Islet of Langerhans (tissue), 1 donor: Measurements from ENCODE around the gene ADGRG3.

Experiments used
- FAIRE-seq: peaks from one replicate; lab custom pipeline; 2011; peaks lifted over from hg19 to GRCh38; lab: Jason Lieb, UNC

Gene ADGRG3

DNA sequence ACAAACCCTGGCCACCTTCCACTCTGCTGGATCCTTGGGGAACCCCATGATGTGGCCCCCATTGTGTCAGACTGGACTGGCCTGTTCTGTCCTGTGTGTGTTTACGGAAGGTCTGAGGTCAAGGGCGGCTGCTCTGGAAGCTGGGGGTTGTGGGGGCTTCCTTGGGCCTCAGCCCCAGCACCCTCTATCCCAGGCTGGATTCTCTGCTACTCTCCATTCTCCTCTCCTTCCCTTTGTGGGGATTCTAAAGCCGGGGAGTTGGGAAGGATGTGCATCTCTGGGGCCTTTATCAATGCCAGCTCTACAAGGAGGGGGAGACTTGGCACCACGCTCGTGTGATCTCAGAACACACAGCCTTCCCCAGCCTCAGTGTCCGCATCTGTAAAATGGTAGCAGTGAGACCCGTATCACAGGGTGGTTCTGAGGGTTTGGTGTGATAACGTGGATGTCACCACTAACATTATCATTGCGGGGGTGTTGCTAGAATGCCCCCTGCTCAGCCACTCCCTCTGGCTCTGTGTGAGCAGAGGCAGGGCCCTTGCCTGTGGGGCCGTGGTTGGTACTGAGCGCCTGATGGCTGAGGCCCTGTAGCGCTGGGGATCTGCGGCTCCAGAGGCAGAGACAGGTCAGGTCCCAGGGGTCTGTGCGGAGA lies 21.6 kb upstream of the ADGRG3 start:
- FAIRE-seq, result no peak

DNA sequence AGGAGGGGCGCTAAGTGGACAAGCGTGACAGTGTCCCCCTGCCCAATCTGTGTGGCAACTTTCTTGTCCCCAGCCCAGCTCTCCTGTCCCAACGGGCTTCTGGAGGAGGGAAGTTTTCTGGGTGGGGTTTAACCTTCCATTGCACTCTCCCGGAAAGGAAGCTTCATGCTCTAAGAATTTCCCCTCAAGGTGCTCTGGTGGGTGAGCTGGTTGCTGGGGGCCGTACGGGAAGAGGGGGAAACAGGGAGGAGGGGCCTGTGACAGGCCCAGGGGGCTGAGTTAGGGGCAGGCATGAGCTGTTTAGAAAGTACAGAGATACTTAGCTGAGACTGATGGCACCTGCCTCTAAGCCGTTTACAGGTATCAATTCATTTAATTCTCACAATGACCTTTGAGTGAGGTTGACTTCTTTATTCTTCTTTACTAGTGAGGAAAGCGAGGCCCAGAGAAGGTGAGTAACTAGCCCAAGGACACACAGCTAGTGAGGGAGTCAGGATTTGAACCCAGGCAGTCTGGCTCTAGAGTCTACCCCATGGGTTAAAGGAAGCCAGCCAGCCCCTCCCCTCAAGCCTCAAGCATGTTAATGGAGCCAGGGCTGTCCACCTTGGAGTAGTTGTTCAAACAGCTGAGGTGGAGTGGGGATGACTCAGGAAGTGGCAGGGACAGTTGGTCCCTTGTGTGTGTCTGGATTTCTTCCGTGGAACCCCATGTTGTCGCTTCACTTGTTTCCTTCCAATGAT lies 20.8 kb upstream of the ADGRG3 start:
- no peak for FAIRE-seq

DNA sequence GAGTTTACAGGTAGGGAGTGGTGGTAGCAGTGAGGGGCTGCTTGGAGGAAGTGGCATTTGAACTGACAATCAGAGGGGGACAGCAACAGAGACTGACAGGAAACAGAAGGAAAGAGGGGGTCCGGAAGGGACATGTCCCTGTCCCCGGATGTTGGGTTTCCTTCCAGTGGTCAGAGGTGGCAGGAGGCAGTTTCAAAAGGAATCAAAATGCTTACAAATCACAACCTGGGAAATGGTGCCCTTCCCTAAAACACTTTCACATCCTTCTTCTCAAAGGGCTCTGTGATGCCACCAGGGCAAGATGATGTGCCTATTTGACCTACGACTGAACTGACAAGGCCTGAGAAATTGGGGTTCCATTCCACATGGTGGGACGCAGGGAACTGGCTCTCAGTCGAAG lies 20.0 kb upstream of the ADGRG3 start:
- FAIRE-seq, result no peak

DNA sequence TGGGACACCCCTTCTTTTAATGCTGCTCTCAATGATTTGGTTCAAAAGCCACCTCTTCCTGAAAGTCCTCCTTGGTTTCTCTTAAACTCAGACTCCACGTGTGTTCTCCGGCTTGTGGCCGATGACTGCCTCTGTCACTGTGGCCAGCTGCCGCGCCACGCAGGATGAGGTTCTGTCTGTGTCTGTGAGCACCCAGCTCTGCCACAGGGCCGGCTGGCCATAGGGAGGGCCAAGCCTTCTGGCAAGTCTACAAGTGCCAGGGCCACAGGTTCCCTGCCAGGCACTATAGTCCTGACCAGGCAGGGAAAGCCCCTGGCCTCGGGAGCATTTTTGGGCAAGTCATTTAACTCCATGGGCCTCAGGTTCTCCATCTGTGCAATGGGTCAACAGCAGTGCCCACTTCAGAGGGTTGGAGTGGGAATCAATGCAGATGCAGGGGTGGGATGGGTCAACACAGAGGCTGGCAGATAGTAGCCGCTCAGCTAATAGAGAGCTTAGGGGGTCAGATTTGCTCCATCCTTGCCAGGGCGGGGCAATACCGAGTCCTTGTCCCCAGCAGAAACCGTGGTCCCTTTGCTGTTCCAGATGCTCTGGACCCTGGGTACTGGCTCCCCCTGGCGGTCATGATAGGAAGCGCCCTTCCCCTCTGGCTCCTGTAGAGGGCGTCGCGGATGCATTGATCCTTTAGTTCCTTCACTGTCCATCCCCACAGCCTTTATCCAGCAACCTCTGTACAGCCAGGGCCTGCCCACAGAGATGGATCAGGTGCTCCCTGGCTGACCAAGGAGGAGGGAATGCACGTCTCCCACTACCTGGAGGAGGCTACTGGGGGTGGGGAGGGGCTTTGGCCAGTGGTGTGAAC lies 19.3 kb upstream of the ADGRG3 start:
- FAIRE-seq, result no peak

DNA sequence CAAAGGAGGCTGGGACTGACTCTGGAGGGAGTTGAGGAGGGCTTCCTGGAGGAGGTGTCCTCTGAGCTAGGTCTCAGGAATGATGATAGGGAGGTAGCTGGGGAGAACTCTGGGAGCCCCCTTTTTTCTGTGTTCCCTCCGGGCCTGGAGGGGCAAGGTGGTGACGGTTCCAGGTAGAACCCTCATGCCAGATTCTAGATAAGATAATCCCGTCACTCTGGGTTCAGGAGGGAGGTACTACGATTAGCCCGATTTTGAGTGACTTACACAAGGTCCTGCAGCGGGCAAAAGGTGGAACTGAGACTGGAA lies 18.7 kb upstream of the ADGRG3 start:
- no peak for FAIRE-seq

DNA sequence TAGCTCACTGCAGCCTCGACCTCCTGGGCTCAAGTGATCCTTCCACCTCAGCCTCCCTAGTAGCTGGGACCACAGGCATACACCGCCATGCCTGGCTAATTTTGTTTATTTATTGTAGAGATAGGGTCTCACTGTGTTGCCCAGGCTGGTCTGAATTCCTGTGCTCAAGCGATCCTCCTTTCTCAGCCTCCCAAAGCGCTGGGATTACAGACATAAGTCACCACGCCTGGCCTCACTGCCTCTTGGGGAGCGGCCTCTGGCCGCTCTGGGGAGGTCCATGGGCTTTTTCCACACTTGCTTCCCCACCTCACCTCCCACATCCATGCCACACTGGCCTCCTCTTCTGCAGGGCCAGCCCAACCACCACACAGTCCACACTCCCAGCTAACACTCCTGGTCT lies 18.3 kb upstream of the ADGRG3 start:
- FAIRE-seq, result no peak

DNA sequence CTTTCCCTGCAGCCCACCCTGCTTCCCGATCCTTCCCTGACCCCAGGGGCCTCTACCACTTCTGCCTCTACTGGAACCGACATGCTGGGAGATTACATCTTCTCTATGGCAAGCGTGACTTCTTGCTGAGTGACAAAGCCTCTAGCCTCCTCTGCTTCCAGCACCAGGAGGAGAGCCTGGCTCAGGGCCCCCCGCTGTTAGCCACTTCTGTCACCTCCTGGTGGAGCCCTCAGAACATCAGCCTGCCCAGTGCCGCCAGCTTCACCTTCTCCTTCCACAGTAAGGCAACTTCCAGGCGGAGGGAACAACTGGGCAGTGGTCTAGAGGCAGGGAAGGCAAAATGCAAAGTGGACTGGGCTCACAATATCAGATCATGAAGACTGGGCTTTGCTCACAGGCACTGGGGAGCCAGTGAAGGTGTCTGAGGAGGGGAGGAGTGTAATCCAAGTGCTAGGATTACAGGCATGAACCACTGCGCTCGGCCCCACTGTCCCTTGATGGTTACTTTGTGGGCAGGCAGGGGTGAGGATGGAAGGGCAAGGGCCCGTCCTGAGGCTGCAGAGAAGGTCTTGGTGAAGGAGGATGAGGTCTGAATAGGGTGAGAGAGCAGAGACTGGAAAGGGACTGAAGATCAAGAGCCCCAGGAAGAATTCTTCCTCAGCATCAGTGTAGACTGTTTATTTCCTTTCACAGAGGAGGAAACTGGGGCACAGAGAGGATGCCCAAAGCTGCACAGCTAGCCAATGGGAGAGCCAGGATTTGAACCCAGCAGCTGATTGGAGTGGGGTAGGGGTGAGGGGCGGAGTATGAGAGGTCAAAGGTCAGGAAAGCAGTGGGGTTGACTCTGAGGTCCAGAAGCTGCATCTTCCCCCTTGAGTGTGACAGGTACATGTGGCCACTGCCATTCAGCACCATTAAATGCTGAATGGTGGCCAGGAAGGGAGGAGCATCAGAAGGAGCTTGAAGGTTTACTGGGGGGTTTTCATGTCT lies 16.5 kb upstream of the ADGRG3 start:
- FAIRE-seq, result no peak

DNA sequence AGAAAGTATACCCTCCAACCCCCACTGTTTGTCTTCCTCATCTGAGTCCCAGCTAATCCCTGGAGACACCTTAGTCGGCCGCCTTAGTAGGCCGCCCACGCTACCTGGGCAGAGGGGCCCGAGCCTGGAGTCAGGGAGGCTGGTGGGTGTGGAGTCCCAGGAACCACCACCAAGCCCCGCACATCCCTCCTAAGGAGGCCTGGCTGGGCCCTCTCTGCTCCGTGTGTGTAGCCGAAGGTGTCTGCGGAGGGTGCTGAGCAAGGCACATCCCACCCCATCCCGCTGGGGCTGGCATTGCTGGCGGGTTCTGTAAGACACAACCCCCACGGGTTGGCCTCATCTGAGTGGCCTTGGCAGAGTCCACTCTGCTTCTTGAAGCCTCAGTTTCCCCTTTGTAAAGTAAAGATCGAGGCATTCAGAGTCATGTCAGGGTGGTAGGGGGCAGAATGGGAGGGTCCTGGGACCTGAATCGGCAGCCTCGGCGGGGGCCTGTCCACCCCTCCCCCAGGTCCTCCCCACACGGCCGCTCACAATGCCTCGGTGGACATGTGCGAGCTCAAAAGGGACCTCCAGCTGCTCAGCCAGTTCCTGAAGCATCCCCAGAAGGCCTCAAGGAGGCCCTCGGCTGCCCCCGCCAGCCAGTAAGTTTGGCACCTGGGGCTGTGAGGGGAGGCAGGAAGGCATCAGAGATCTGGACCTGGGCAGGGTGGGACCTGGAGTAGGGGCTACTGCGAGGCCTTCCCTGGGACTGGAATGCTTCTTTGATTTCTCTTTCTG lies 15.2 kb upstream of the ADGRG3 start:
- FAIRE-seq, result no peak

DNA sequence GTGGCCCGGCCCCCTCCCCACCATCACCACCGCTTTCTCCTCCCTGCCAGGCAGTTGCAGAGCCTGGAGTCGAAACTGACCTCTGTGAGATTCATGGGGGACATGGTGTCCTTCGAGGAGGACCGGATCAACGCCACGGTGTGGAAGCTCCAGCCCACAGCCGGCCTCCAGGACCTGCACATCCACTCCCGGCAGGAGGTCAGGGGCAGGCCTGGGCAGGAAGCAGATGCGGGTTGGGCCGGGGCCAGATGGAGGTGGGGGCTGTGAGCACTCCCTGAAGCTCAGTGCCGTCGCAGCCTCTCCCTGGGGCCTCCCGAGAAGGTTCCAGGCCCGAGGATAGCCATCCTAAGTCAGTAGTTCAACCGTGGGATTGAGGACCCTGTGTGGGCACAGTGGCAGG lies 14.2 kb upstream of the ADGRG3 start:
- no peak for FAIRE-seq

DNA sequence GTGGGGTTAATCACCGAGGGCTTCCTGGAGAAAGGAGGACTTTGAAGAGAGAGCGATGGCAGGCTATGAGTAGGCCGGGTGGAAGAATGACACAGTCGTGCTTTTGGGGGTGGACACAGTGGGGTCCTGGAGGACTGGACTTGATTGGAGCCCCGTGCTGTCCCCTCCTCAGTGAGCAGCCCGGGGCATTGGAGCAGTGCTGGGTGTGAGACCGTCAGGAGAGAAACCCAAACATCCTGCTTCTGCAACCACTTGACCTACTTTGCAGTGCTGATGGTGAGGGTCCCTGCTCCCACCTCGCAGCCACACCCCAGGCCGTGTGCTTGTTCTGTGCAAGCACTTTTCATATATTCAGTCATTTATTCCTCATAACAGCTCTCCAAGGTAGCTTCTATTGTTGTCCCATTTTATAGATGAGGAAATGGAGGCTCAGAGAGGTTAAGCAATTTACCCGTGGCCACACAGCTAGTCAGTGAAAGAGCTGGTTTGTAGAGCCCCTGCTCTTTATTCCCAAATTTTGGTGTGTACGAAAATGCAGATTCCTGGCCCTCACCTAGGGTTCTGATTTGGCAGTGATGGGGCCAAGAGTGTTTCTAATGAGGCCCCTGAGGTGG lies 11.7 kb upstream of the ADGRG3 start:
- FAIRE-seq, result no peak

DNA sequence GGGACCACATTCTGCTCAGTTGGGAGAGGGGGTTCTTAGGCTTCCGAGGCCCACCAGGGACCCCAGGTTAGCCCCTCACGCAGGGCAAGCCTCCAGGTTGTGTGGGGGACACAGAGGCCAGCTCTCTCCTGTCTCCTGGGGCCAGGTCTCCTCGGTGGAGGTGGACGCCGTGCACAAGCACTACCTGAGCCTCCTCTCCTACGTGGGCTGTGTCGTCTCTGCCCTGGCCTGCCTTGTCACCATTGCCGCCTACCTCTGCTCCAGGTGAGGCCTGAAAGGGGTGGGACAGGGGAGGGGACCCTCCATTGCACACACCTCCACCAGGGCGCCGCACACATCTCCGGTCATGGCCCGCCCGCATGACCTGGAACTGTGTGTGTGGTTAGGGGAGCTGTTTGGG lies 10.9 kb upstream of the ADGRG3 start:
- FAIRE-seq, result no peak

DNA sequence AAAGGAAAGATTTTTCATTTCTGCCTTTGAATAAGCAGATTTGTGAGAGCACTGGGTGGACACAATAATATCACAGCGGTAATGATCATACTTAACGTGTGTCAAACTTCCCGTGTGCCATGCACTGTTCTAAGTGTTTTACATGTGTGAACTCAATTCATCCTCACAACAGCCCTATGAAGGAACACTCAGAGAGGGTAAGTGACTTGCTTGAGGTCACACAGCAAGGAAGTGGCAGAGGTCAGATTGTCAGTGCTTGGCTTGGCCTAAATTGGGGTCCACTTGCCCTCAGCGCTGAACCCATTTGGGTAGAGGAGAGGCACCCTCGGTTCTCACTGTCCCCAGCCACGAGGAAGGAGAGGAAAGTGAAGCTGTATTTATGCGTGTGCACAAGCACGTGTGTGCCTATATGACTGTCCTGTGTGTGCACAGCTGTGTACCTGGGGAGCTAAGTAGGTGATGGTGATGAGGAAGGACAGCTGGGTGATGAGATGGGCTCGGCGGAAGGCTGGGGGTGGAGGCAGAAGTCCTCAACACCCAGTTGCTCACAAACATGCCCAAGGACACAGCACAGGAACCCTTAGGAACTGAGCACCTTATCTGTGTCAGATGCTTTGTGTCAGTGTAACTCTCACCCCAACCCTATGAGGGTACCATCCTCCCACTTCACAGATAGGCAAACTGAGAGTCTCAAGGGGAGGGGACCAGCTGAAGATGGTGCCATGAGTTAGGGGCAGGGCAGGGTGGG lies 9.8 kb upstream of the ADGRG3 start:
- FAIRE-seq, result no peak

DNA sequence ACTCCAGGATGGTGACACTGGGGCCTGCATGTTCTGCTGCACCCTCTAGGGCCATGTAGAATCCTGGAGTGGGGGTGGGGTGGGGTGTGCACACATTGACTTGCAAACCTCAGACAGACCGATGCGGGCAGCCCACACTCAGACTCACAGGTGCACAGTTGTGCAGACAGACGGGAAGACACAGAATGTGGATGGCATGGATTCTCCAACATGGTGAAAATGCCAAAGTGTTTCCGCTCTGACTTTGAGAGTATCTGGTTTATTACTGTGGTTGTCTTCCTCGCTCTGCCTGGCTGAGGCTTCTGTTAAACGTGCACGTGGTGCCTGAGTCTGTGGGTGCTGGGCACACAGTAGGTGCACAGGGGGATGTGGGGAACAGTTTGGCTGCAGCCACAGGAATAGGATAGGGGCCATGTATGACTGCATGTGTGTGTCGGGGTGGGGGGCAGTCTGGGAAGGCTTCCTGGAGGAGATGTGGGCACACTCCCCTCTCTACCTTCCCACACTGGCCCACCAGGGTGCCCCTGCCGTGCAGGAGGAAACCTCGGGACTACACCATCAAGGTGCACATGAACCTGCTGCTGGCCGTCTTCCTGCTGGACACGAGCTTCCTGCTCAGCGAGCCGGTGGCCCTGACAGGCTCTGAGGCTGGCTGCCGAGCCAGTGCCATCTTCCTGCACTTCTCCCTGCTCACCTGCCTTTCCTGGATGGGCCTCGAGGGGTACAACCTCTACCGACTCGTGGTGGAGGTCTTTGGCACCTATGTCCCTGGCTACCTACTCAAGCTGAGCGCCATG lies 9.0 kb upstream of the ADGRG3 start:
- no peak for FAIRE-seq

DNA sequence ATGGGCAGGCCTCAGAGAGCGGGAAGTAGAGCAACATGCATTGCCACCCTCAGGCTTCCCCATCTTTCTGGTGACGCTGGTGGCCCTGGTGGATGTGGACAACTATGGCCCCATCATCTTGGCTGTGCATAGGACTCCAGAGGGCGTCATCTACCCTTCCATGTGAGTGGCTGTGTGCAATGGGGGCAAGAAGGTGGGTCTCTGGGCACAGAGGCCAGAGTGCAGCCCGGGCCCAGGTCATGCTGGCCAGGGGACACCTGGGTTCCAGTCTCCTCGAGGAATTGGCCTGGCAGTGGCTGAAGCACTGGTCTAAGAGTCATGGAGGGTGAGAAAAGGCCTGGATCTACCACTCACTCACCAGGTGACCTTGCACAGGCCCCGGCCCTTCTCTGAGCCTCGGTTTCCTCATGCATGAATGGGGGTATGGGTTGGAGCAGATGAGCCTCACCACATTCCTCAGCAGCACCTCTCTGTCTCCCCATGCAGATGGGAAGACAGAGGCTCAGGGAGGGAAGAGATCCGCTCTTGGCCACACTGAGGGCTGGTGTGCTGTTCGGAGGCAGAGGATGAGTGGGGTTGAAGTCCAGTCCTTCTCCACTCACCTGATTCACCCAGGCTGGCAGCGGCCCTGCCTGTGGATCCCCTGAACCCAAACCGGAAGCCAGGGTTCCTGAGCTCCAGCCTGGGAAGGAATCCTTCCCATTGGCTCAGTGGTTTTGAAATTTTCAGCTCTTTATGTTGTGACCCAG lies 7.2 kb upstream of the ADGRG3 start:
- FAIRE-seq, result no peak

DNA sequence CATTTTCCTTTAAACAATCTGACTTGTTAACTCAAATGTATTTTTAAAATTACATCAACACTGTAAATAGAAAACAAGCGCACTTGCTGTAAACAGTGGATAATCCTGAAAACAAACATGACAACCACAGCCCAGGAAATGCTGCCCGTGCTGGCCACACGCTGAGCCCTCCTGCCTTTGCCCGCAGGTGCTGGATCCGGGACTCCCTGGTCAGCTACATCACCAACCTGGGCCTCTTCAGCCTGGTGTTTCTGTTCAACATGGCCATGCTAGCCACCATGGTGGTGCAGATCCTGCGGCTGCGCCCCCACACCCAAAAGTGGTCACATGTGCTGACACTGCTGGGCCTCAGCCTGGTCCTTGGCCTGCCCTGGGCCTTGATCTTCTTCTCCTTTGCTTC lies 6.6 kb upstream of the ADGRG3 start:
- FAIRE-seq, result no peak

DNA sequence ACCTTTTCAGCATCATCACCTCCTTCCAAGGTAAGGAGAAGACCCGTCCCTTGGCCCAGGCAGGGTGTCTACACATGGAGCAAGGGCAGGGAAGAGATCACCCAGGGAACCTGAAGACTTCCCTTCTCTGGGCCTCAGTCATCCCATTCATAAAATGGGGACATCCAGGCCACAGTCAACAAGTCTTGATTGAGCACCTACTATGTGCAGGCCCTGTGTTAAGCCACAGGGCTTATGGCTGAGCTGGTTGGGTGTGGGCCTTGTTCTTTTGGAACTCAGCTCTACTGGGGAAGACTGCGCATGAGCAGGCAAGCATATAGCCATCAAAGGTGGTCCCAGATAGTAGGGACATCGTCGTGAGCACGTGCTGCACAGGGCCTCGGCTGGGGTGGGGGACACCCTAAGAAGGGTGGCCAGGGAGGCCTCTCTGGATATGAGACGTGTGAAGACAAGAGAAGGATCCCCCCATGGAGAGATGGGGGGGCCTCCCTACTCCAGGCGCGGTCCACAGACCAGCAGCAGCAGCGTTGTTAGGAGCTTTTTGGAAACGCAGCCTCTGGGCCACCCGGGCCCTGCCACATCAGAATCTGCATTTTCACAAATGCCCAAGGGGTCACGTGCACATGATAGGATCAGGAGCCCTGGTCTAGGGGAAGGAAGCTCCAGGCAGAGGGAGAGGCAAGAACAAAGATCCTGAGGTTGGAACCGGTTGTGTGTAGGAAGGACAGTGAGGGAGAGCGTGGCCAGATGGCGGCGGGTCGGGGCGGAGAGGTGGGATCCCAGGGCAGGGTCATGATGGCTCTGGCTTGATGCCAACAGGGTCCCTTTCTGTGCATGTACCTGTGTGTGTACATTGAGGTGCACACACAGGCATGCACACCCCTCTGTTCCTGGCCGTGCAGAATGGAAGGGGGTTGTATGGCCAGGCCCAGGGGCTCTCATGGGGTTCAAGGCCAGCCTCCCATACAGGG lies 5.9 kb upstream of the ADGRG3 start:
- no peak for FAIRE-seq

DNA sequence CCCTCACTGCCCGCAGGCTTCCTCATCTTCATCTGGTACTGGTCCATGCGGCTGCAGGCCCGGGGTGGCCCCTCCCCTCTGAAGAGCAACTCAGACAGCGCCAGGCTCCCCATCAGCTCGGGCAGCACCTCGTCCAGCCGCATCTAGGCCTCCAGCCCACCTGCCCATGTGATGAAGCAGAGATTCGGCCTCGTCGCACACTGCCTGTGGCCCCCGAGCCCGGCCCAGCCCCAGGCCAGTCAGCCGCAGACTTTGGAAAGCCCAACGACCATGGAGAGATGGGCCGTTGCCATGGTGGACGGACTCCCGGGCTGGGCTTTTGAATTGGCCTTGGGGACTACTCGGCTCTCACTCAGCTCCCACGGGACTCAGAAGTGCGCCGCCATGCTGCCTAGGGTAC lies 4.7 kb upstream of the ADGRG3 start:
- FAIRE-seq, result no peak
